HCT116 (cell line): Measurements from ENCODE around the gene ZNF134. TPM values are rescaled to one million over a fixed set of nuclear protein-coding genes. Genes with fewer than 3 reads are reported as not detected.

Source experiments
- ATAC-seq: fragments of 200-7000 bp; cut with Tn5 transposase; 2 replicates; pipeline ENCODE4 v1.9.1; 2020; ENCODE audit warnings: mild to moderate bottlenecking, moderate library complexity
- BruUV-seq: library from RNA; stranded (reverse); fragments of 400-500 nt; replicated peaks from 2 replicates; lab custom pipeline; 2021; lab: Mats Ljungman, UMichigan
- CTCF ChIA-PET: fragments of 300-600 bp; sonication (Branson Sonifier 250); formaldehyde crosslinking; loops from one replicate; lab custom pipeline; 2021; ENCODE audit warnings: antibody characterized with exemption; lab: Charles Lee
- POLR2A ChIA-PET: fragments of 300-600, 350-600 bp; sonication (Branson Sonifier 250); formaldehyde crosslinking; loops from one replicate; lab custom pipeline; 2021; ENCODE audit warnings: antibody characterized with exemption; lab: Charles Lee
- RAD21 ChIA-PET, 2 experiments: fragments of 300-600 bp; sonication (Branson Sonifier 250); formaldehyde crosslinking; loops; one replicate each; lab custom pipeline; 2023; ENCODE audit warnings: low total read pairs in 2 of 2; ENCODE audit not compliant: uncharacterized antibody in 2 of 2, unreplicated experiment in 2 of 2, low non-redundant PET in 1 of 2; lab: Charles Lee
- DNase-seq: peaks from one replicate; pipeline ENCODE4 v3.0.0-alpha.2; 2010; ENCODE audit warnings: low read depth, low spot score
- H2AFZ ChIP-seq: fragments of 200-600 bp; shearing (Covaris generic), sonication (generic); 2 replicates; pipeline ENCODE4 v1.6.1; 2017; ENCODE audit warnings: low read depth, mixed run types, mixed read lengths, antibody characterized with exemption, low read length; ENCODE audit not compliant: poor library complexity, severe bottlenecking
- H3K27ac ChIP-seq: 2 replicates; pipeline ENCODE4 v1.5.1; 2012; ENCODE audit warnings: low read depth, low read length
- H3K27me3 ChIP-seq: fragments of 200-600 bp; sonication (generic); 2 replicates; pipeline ENCODE4 v1.6.1; 2016; ENCODE audit warnings: mixed run types, low read length, mixed read lengths; ENCODE audit not compliant: insufficient read depth
- H3K36me3 ChIP-seq, 2 experiments: fragments of 200-500 bp in 1 of 2; fragments of 200-600 bp in 1 of 2; sonication (Bioruptor generic) in 1 of 2; sonication (generic) in 1 of 2; 2 replicates each; pipeline versions ENCODE4 v1.5.1 to v1.6.1; 2014 to 2016; ENCODE audit warnings: low read length in 2 of 2, inconsistent platforms in 1 of 2, mixed read lengths in 1 of 2, mixed run types in 1 of 2; ENCODE audit not compliant: insufficient read depth in 2 of 2, control insufficient read depth in 1 of 2
- H3K4me1 ChIP-seq, 2 experiments: fragments of 200-600 bp in 1 of 2; sonication (generic) in 1 of 2; 2 replicates each; pipeline versions ENCODE4 v1.5.1 to v1.6.1; 2012 to 2017; ENCODE audit warnings: low read length in 2 of 2, inconsistent platforms in 1 of 2, mild to moderate bottlenecking in 1 of 2, mixed read lengths in 1 of 2, mixed run types in 1 of 2, moderate library complexity in 1 of 2; ENCODE audit not compliant: insufficient read depth in 2 of 2, control insufficient read depth in 1 of 2
- H3K4me2 ChIP-seq: fragments of 200-600 bp; sonication (generic); 2 replicates; pipeline ENCODE4 v1.6.1; 2017; ENCODE audit warnings: mixed run types, low read length, mixed read lengths
- H3K4me3 ChIP-seq, 2 experiments: fragments of 200-600 bp in 1 of 2; sonication (generic) in 1 of 2; replicated peaks in 1 of 2; 2 replicates each; pipeline ENCODE4 v1.5.1; 2011 to 2016; ENCODE audit warnings: low read length in 2 of 2, control low read depth in 1 of 2, low read depth in 1 of 2, mild to moderate bottlenecking in 1 of 2, mixed read lengths in 1 of 2, mixed run types in 1 of 2
- H3K79me2 ChIP-seq: fragments of 200-600 bp; sonication (generic); 2 replicates; pipeline ENCODE4 v1.6.1; 2017; ENCODE audit warnings: mild to moderate bottlenecking, mixed run types, low read length, moderate library complexity, mixed read lengths; ENCODE audit not compliant: insufficient read depth
- H3K9ac ChIP-seq: fragments of 200-600 bp; sonication (generic); 2 replicates; pipeline ENCODE4 v1.6.1; 2016; ENCODE audit warnings: low read length, mixed read lengths
- H3K9me2 ChIP-seq: fragments of 200-600 bp; sonication (generic), shearing (Covaris generic); 2 replicates; pipeline ENCODE4 v1.6.1; 2017; ENCODE audit warnings: mixed run types, mild to moderate bottlenecking, moderate library complexity; ENCODE audit not compliant: insufficient read depth
- H3K9me3 ChIP-seq, 2 experiments: fragments of 200-500 bp in 1 of 2; fragments of 200-600 bp in 1 of 2; sonication (Bioruptor generic) in 1 of 2; sonication (generic) in 1 of 2; 2 replicates each; pipeline ENCODE4 v1.6.1; 2014 to 2017; ENCODE audit warnings: low read length in 2 of 2, mixed read lengths in 2 of 2, inconsistent platforms in 1 of 2, low read depth in 1 of 2, mild to moderate bottlenecking in 1 of 2, mixed run types in 1 of 2, moderate library complexity in 1 of 2; ENCODE audit not compliant: control insufficient read depth in 1 of 2, insufficient read depth in 1 of 2
- H4K20me1 ChIP-seq: fragments of 200-600 bp; sonication (generic), shearing (Covaris generic); 2 replicates; pipeline ENCODE4 v1.6.1; 2017; ENCODE audit warnings: mixed run types, mild to moderate bottlenecking, moderate library complexity; ENCODE audit not compliant: insufficient read depth
- EGR1 ChIP-seq: IDR thresholded peaks from 2 replicates; pipeline ENCODE4 v1.6.1; 2012; ENCODE audit warnings: low read depth
- FOSL1 ChIP-seq: IDR thresholded peaks from 2 replicates; pipeline ENCODE4 v1.6.1; 2012; ENCODE audit warnings: low read depth
- ZNF274 ChIP-seq: fragments of 200-500 bp; sonication (Bioruptor generic); IDR thresholded peaks from 2 replicates; pipeline ENCODE4 v1.6.1; 2014; ENCODE audit warnings: mild to moderate bottlenecking, low read depth, low read length, inconsistent platforms
- intact Hi-C: fragments of 100-400 bp; cut with micrococcal nuclease; formaldehyde crosslinking; loops from 2 replicates; pipeline ENCODE4 v1.10.0; 2022
- total RNA-seq: library from RNA; stranded (reverse); gene quantifications from one replicate; pipeline ENCODE4 v1.2.1, GENCODE V29; 2021; ENCODE audit not compliant: unreplicated experiment
- TF ChIP-seq, protein P1 (sequence below), 3 experiments: fragments of 200-600 bp in 1 of 3; sonication (generic) in 1 of 3; IDR thresholded peaks in 2 of 3; conservative IDR thresholded peaks in 1 of 3; 2 replicates each; pipeline ENCODE4 v1.5.1; 2012 to 2017; ENCODE audit warnings: low read depth in 2 of 3, low read length in 2 of 3, antibody characterized with exemption in 1 of 3, borderline replicate concordance in 1 of 3, control low read depth in 1 of 3, mild to moderate bottlenecking in 1 of 3, mixed read lengths in 1 of 3, mixed run types in 1 of 3, moderate library complexity in 1 of 3; ENCODE audit not compliant: insufficient read depth in 1 of 3

Gene ZNF134
- total RNA-seq, 1 experiment from 2014 or later = 8.4 TPM

DNA sequence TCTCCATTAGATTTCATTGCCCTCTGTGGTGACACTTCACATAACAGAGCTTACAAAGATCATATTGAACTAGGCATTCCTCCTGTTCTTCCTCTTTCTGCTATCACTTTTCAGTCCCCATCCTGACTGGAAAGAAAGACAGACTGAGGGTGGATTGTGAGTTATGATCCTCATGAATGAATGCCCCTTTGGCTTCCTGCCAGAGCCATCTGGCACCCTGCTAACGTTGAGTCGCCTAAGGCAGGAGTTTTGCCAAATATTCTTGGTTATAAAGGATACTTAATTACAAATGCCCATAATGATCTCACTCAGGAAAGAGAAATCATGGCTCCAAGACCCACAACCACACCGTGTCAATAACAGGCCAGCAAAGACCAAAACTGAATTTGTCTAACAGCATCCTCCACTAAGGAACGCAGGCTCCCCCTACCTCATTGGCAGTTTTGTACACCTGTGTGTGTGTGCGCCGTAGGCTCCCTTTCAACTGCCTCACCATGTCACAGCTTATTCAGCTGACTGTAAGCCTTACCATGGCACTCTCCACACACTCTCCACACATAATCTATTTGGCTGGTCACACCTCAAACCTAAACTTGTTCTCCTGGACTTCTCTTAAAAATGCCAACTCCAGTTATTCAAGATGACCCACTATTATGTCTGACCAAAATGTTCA lies 34.4 kb downstream of the ZNF134 start:
- H3K9me3 ChIP-seq = peaks cover 3% of the 10 kb centered on the region in 2 experiments; a peak in 2 of 4 replicates
- BruUV-seq = no TSS peak

GRCh38 chr19:57651654-57651996 lies 37.6 kb downstream of the ZNF134 start:
- Histone ChIP-seq H3K36me3 (no peaks in the 10 kb centered on the region), H3K27me3 (no peaks in the 10 kb centered on the region), H2AFZ (no peak overlapping the region), H3K9ac (no peak overlapping the region), H4K20me1 (no peaks in the 10 kb centered on the region), H3K9me2 (no peaks in the 10 kb centered on the region), H3K4me3 (no peak overlapping the region), H3K9me3 (peaks cover 0 to 3% of the 10 kb centered on the region in 2 experiments; a peak in 2 of 4 replicates), H3K4me2 (no peak overlapping the region), H3K79me2 (no peaks in the 10 kb centered on the region), H3K27ac (no peak overlapping the region)
- BruUV-seq = no TSS peak
- no peak for ATAC-seq
- POLR2A ChIA-PET = no interaction called here
- no peak for TF ChIP-seq FOSL1
- TF ChIP-seq, protein P1, sequence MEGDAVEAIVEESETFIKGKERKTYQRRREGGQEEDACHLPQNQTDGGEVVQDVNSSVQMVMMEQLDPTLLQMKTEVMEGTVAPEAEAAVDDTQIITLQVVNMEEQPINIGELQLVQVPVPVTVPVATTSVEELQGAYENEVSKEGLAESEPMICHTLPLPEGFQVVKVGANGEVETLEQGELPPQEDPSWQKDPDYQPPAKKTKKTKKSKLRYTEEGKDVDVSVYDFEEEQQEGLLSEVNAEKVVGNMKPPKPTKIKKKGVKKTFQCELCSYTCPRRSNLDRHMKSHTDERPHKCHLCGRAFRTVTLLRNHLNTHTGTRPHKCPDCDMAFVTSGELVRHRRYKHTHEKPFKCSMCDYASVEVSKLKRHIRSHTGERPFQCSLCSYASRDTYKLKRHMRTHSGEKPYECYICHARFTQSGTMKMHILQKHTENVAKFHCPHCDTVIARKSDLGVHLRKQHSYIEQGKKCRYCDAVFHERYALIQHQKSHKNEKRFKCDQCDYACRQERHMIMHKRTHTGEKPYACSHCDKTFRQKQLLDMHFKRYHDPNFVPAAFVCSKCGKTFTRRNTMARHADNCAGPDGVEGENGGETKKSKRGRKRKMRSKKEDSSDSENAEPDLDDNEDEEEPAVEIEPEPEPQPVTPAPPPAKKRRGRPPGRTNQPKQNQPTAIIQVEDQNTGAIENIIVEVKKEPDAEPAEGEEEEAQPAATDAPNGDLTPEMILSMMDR (IDR thresholded peaks at IDR 0.05 in 2 of 3, conservative IDR thresholded peaks at IDR 0.05 in 1 of 3; ENCODE audit: borderline replicate concordance in 1 of 3, insufficient read depth in 1 of 3, low read depth in 2 of 3, low read length in 2 of 3) = 0 out of 6 replicates have a peak, but pooled peaks of 1 of the 3 experiments have one; percentile 4
- TF ChIP-seq, all 23 proteins: peak for 1
- RAD21 ChIA-PET = no interaction called here
- CTCF ChIA-PET = no interaction called here
- no peaks in the 10 kb centered on the region for H3K4me1 ChIP-seq
- no peak for DNase-seq
- intact Hi-C loops = no loop called here

More for the DNA sequence above, 34.4 kb downstream of the ZNF134 start:
- no peak overlapping the region for H3K4me2 ChIP-seq
- TF ChIP-seq EGR1 (no peak), ZNF274 (no peak)
- H4K20me1 ChIP-seq = no peaks in the 10 kb centered on the region
- H3K27ac ChIP-seq = no peak overlapping the region
- DNase-seq (no peak), ATAC-seq (no peak)
- no peaks in the 10 kb centered on the region for H3K79me2 ChIP-seq
- H3K36me3 ChIP-seq = no peaks in the 10 kb centered on the region
- H3K4me3 ChIP-seq = no peak overlapping the region
- H3K9ac ChIP-seq = no peak overlapping the region
- POLR2A ChIA-PET = no interaction called here
- intact Hi-C loops = no loop called here
- no peaks in the 10 kb centered on the region for H3K4me1 ChIP-seq
- H3K27me3 ChIP-seq = no peaks in the 10 kb centered on the region
- RAD21 ChIA-PET = no interaction called here
- no peaks in the 10 kb centered on the region for H3K9me2 ChIP-seq
- CTCF ChIA-PET = no interaction called here
- H2AFZ ChIP-seq = no peak overlapping the region
